Mononuclear cell (primary cell): ENCODE results near the gene OR4Q3. TPM values are rescaled to one million over a fixed set of nuclear protein-coding genes. Genes with fewer than 3 reads are reported as not detected.

Experiments
- total RNA-seq: library from RNA; depleted of rRNA; stranded (reverse); fragments of >200 nt; gene quantifications from one replicate; pipeline ENCODE4 v1.2.3, GENCODE V29; 2012

Gene OR4Q3
- total RNA-seq, 1 donor: not detected

Other genes starting within 250 kb of the OR4Q3 start
- not detected for gene OR11H2, start 29.7 kb upstream of the OR4Q3 start, total RNA-seq
- gene OR4M1, start 29.9 kb downstream of the OR4Q3 start, total RNA-seq: under 0.01 TPM
- not detected for gene OR4N2, start 60.2 kb downstream of the OR4Q3 start, total RNA-seq
- gene OR4K2, start 131.6 kb downstream of the OR4Q3 start, total RNA-seq: under 0.01 TPM
- not detected for gene OR4K5, start 177.0 kb downstream of the OR4Q3 start, total RNA-seq
- gene OR4K1, start 187.3 kb downstream of the OR4Q3 start, total RNA-seq: 0.21 TPM
- gene OR4K15, start 232.0 kb downstream of the OR4Q3 start, total RNA-seq: not detected